ENCODE data around the gene HERC2. TPM values are rescaled to one million over a fixed set of nuclear protein-coding genes. Genes with fewer than 3 reads are reported as not detected.

HERC2 gene
- total RNA-seq, 1 donor from 2014 or later: 53.4 TPM

DNA sequence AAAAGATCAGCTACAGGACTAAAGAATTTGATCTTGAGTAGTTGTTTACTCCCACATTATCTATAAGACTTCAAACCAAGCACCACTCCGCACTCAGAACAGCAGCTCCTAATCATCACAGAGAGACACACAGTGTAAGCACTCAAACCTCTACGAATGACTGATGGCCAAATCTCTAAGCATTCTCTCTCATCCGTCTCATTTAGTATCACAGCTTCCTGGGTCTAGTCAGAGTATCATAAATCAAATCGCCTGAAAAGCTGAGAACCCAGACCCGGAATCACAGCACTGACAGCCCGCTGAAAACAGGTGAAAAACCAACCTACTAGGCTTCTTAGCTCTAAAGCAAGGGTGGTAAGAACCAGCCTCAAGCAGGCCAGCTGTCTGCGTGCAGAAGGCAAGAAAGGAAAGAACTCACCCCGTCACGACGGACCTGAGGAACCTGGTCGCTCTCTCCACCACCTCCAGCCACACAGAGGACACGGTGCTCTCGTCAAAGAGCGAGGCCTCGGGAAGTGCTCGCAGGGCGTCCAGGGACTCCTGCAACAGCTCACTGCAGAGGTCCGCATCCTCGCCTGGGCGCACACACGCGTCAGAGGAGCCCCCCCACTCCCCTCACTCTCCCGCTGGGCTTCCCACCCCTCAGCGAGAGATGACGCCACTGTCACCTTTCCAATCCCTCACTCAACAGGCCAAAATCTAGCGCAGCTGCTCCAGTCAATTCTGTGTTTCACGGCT, 47.9 kb downstream of the HERC2 start:
- TF ChIP-seq, protein P1, sequence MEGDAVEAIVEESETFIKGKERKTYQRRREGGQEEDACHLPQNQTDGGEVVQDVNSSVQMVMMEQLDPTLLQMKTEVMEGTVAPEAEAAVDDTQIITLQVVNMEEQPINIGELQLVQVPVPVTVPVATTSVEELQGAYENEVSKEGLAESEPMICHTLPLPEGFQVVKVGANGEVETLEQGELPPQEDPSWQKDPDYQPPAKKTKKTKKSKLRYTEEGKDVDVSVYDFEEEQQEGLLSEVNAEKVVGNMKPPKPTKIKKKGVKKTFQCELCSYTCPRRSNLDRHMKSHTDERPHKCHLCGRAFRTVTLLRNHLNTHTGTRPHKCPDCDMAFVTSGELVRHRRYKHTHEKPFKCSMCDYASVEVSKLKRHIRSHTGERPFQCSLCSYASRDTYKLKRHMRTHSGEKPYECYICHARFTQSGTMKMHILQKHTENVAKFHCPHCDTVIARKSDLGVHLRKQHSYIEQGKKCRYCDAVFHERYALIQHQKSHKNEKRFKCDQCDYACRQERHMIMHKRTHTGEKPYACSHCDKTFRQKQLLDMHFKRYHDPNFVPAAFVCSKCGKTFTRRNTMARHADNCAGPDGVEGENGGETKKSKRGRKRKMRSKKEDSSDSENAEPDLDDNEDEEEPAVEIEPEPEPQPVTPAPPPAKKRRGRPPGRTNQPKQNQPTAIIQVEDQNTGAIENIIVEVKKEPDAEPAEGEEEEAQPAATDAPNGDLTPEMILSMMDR (IDR thresholded peaks at IDR 0.05; ENCODE audit: insufficient read depth, low read length, poor library complexity, severe bottlenecking): no peak
- DNase-seq (ENCODE audit: low read depth): no peak
- H3K27me3 ChIP-seq (ENCODE audit: control insufficient read depth, insufficient read depth, low read length): no peaks in the 10 kb centered on the region
- no peak overlapping the region for H3K4me3 ChIP-seq (ENCODE audit: low read depth, low read length)
- H3K36me3 ChIP-seq (ENCODE audit: control insufficient read depth, insufficient read depth, low read length): peaks cover 2% of the 10 kb centered on the region

DNA sequence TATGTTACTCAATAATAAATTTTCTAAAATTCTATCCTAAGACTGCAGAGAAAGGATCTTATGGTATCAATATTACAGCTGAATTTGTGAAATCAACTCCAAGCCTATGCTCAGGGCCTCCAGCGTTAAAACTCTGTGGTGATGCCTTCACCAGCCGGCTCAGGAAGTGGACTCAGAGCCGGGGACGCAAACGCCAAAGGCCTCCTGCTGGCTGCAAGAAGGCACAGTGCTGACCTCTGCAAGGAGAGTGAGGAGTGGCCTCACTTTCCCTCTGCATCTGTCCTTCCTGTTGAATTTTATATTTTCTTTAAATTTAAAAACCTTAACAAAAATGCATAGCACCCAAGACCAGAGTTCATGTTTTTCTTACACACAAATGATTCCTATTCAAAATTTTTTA, 48.5 kb downstream of the HERC2 start:
- DNase-seq (ENCODE audit: low read depth): no peak
- Histone ChIP-seq H3K27me3 (ENCODE audit: control insufficient read depth, insufficient read depth, low read length) (no peaks in the 10 kb centered on the region), H3K36me3 (ENCODE audit: control insufficient read depth, insufficient read depth, low read length) (peaks cover 4% of the 10 kb centered on the region), H3K4me3 (ENCODE audit: low read depth, low read length) (no peak overlapping the region)
- TF ChIP-seq, protein P1 (IDR thresholded peaks at IDR 0.05; ENCODE audit: insufficient read depth, low read length, poor library complexity, severe bottlenecking): peak; percentile 20

DNA sequence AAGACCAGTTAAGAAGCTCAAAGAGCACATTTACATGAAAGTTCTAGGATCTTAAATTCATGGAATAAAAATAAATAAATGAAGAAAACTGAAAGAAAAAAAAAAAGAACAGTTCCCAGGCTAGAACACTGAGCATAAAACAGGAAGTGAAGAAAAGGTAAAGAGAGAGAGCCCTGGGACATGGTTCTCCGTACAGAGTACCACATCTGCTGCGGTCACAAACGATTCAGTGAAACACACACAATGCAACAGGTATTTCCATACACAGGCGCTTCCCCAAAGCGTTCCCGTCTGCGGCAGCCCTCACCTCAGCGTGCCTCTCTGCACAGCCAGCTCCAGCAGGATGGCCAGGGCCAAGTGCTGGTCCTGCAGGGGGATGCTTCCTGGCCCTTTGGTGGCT, 49.4 kb downstream of the HERC2 start:
- no peak for DNase-seq (ENCODE audit: low read depth)
- TF ChIP-seq, protein P1 (IDR thresholded peaks at IDR 0.05; ENCODE audit: insufficient read depth, low read length, poor library complexity, severe bottlenecking): no peak
- Histone ChIP-seq H3K36me3 (ENCODE audit: control insufficient read depth, insufficient read depth, low read length) (peaks cover 4% of the 10 kb centered on the region), H3K27me3 (ENCODE audit: control insufficient read depth, insufficient read depth, low read length) (no peaks in the 10 kb centered on the region), H3K4me3 (ENCODE audit: low read depth, low read length) (no peak overlapping the region)

DNA sequence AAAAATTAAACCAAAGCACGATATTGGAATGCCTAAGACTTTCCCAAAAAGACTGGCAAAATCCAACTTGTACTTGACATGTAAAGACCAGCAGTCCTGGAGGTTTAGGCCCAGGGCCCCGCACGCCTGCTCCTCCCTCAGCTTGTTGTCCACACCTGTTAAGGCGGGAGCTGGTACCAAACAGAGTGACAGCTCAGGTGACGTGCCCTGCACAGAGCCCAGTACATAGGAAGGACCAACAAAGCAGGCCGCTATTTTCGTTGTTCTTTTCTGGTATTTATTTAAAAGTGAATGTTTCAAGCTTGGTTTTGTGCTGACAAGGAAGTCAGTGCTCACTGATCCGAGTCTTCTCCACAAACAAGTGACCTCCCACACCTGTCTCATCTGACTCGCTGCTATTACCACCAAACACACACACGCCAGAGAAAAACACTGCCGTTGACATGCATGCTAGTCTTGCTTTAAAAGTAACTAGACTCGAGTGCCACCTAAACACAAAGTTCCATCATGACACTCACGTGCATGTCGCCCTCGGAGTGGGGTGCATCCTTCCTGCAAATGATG, 50.2 kb downstream of the HERC2 start:
- no peak overlapping the region for H3K4me3 ChIP-seq (ENCODE audit: low read depth, low read length)
- TF ChIP-seq, protein P1 (IDR thresholded peaks at IDR 0.05; ENCODE audit: insufficient read depth, low read length, poor library complexity, severe bottlenecking): no peak
- H3K27me3 ChIP-seq (ENCODE audit: control insufficient read depth, insufficient read depth, low read length): no peaks in the 10 kb centered on the region
- H3K36me3 ChIP-seq (ENCODE audit: control insufficient read depth, insufficient read depth, low read length): peaks cover 4% of the 10 kb centered on the region
- peak; percentile 5 for DNase-seq (ENCODE audit: low read depth)

DNA sequence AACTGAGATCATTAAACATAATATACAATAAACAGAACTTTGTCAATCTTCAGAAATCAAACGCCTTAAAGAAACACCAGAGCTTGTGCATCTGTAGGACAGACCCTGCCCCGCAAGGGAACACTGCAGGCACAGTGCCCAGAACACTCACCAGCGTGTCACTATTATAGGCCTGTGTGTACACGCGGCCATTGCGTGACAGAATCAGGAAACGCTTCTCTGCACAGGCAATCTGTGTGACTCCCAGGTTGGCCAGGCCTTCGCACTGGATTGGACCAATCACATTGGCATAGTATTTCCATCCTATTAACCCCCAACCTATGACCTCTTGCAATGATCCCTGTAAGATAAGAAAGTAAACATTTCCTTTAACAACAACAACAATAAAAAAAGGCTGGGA, 52.9 kb downstream of the HERC2 start:
- DNase-seq (ENCODE audit: low read depth): no peak
- Histone ChIP-seq H3K4me3 (ENCODE audit: low read depth, low read length) (no peak overlapping the region), H3K36me3 (ENCODE audit: control insufficient read depth, insufficient read depth, low read length) (peaks cover 6% of the 10 kb centered on the region), H3K27me3 (ENCODE audit: control insufficient read depth, insufficient read depth, low read length) (no peaks in the 10 kb centered on the region)
- TF ChIP-seq, protein P1 (IDR thresholded peaks at IDR 0.05; ENCODE audit: insufficient read depth, low read length, poor library complexity, severe bottlenecking): no peak

Measured in kidney epithelial cell (primary cell).